HL-60 (cell line): ENCODE measurements around the gene DBN1.

ENCODE experiments used
- DNase-seq, 2 experiments: peaks; one replicate each; pipeline ENCODE4 v3.0.0-alpha.2; 2010 to 2020; ENCODE audit warnings: low read depth in 1 of 2, low spot score in 1 of 2
- H3K27ac ChIP-seq: fragments of 250-450 bp; sonication (Bioruptor Pico); replicated peaks from 2 replicates; pipeline ENCODE4 v1.5.1; 2020; ENCODE audit warnings: mild to moderate bottlenecking, moderate library complexity
- H3K27me3 ChIP-seq: fragments of 250-450 bp; sonication (Bioruptor Pico); 2 replicates; pipeline ENCODE4 v1.5.1; 2021; ENCODE audit warnings: mild to moderate bottlenecking, moderate library complexity; ENCODE audit not compliant: insufficient read depth, poor library complexity, severe bottlenecking
- H3K4me3 ChIP-seq: replicated peaks from 2 replicates; pipeline ENCODE4 v1.5.1; 2011; ENCODE audit warnings: mild to moderate bottlenecking, control low read depth, low read length; ENCODE audit not compliant: insufficient read depth
- GABPA ChIP-seq: IDR thresholded peaks from 2 replicates; pipeline ENCODE4 v1.6.1; 2012; ENCODE audit warnings: low read depth
- POLR2AphosphoS5 ChIP-seq: IDR thresholded peaks from 2 replicates; pipeline ENCODE4 v1.6.1; 2012; ENCODE audit warnings: low read depth
- SPI1 ChIP-seq: IDR thresholded peaks from 2 replicates; pipeline ENCODE4 v1.6.1; 2012; ENCODE audit warnings: low read depth, mild to moderate bottlenecking, borderline replicate concordance
- TF ChIP-seq, protein P1 (sequence below): IDR thresholded peaks from one replicate; pipeline ENCODE4 v1.5.1; 2011; ENCODE audit warnings: low read length, control low read depth, inconsistent platforms; ENCODE audit not compliant: insufficient read depth
- TF ChIP-seq, protein P2 (sequence below): IDR thresholded peaks from 2 replicates; pipeline ENCODE4 v1.6.1; 2012; ENCODE audit warnings: low read depth; ENCODE audit not compliant: insufficient replicate concordance

DBN1 gene

DNA sequence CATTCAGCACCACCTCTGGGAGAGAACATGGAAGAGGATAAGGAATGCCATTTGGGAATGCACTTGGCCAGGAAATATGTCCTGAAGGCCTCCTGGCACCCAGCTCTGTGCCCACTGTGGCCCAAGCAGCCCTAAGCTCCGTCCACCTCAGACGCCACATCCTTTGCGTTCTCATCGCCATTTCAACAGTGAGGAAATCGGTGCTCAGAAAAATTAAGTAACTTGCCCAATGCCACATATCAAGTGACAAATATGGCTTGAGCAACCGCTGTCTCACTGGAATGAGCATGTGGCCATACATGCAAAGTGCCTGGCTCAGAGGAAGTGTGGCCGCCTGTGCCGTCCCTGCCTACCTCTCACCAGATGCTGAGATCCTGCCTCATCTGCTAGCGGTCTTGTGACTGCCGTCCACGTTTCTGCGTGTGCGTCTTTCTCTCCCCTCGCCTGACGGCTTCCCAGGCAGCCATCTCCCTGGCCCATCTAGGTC is 37.2 kb upstream of the DBN1 start:
- TF ChIP-seq, protein P1, sequence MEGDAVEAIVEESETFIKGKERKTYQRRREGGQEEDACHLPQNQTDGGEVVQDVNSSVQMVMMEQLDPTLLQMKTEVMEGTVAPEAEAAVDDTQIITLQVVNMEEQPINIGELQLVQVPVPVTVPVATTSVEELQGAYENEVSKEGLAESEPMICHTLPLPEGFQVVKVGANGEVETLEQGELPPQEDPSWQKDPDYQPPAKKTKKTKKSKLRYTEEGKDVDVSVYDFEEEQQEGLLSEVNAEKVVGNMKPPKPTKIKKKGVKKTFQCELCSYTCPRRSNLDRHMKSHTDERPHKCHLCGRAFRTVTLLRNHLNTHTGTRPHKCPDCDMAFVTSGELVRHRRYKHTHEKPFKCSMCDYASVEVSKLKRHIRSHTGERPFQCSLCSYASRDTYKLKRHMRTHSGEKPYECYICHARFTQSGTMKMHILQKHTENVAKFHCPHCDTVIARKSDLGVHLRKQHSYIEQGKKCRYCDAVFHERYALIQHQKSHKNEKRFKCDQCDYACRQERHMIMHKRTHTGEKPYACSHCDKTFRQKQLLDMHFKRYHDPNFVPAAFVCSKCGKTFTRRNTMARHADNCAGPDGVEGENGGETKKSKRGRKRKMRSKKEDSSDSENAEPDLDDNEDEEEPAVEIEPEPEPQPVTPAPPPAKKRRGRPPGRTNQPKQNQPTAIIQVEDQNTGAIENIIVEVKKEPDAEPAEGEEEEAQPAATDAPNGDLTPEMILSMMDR, result no peak
- TF ChIP-seq, protein P2, sequence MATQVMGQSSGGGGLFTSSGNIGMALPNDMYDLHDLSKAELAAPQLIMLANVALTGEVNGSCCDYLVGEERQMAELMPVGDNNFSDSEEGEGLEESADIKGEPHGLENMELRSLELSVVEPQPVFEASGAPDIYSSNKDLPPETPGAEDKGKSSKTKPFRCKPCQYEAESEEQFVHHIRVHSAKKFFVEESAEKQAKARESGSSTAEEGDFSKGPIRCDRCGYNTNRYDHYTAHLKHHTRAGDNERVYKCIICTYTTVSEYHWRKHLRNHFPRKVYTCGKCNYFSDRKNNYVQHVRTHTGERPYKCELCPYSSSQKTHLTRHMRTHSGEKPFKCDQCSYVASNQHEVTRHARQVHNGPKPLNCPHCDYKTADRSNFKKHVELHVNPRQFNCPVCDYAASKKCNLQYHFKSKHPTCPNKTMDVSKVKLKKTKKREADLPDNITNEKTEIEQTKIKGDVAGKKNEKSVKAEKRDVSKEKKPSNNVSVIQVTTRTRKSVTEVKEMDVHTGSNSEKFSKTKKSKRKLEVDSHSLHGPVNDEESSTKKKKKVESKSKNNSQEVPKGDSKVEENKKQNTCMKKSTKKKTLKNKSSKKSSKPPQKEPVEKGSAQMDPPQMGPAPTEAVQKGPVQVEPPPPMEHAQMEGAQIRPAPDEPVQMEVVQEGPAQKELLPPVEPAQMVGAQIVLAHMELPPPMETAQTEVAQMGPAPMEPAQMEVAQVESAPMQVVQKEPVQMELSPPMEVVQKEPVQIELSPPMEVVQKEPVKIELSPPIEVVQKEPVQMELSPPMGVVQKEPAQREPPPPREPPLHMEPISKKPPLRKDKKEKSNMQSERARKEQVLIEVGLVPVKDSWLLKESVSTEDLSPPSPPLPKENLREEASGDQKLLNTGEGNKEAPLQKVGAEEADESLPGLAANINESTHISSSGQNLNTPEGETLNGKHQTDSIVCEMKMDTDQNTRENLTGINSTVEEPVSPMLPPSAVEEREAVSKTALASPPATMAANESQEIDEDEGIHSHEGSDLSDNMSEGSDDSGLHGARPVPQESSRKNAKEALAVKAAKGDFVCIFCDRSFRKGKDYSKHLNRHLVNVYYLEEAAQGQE, result peak; percentile 38
- TF ChIP-seq GABPA, result no peak
- TF ChIP-seq SPI1, result peak; percentile 78; the same call in 1 of the 2 replicates
- peak; percentile 92 for TF ChIP-seq POLR2AphosphoS5
- DNase-seq, result peak; percentile 90 to 97
- peak overlapping the region; percentile 96 for H3K27ac ChIP-seq
- no peaks in the 10 kb centered on the region for H3K27me3 ChIP-seq
- H3K4me3 ChIP-seq, result no peak overlapping the region

DNA sequence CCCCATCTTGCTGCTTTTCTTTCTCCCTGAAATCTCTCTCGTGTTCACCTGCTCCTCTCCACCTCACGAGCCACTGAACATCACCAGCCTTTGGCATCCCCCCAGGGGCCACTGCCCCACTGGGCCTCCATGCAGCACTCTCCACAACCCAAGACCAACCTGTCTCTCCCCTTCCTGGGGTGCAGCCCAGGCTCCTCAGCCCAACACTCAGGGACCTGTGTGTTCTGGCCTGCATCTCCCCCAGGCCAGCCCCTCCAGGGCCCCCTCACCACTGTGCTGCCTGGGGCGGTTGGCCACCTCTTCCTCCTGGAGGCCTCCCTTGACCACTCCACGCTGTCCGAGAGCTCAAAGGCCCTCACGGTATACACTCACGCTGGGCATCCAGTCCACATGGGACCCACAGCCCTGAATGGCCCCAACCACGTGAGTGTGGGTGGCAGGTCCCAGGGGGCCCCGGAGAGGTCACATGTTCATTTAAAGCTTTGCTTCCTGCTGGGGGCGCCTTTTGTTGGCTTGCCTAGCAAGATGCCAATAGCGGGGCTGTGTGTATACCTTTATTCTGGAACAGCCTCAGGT is 36.6 kb upstream of the DBN1 start:
- peak overlapping the region; percentile 84 for H3K4me3 ChIP-seq
- H3K27ac ChIP-seq, result peak overlapping the region; percentile 96
- TF ChIP-seq POLR2AphosphoS5 (no peak), GABPA (no peak), SPI1 (no peak)
- TF ChIP-seq, protein P2, result no peak
- TF ChIP-seq, protein P1, result no peak
- no peaks in the 10 kb centered on the region for H3K27me3 ChIP-seq
- DNase-seq, result peak in 1 of 2 experiments; percentile 77

DNA sequence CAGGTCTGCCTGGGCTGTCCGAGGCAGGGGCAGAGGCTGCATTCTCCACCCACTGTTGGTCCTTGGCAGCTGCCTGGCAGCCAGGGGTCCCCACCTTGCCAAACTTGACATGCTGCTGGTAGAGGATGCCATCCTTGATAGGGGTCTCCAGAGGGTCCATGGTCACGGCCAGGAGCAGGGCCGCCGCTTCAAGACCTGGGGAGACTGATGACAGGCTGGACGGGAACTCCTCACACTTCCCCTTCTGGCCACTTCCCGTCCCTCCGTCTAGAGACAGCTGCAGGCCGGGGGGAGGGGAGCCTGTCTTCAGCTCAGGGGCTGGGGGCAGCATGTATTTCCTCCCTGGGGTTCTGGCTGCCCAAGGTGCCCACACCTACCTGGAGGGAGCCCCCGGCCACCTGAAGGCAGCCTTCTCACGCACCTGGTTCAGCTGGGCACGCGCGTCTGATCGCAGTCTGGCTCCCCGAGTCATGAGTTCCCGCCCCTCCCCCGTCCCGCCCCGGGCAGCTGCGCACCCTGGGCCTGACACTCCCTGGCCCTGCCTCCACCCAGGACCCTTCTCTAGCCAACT is 36.0 kb upstream of the DBN1 start, which contains the start of gene DOK3:
TSS of gene DOK3 (minus strand) at position 446 of the 571 bp plus-strand sequence. CDS start at position 160, 286 bp downstream.
- Histone ChIP-seq H3K27me3 (no peaks in the 10 kb centered on the region), H3K27ac (peak within 1 kb of the TSS; percentile 96), H3K4me3 (peak within 1 kb of the TSS; percentile 84)
- peak; percentile 81 to 84 for DNase-seq
- TF ChIP-seq SPI1, result peak; percentile 97
- TF ChIP-seq, protein P2, result no peak
- TF ChIP-seq POLR2AphosphoS5, result no peak; the same call in none of the 2 replicates
